ENCODE measurements around the gene ATP6V1A. TPM values are rescaled to one million over a fixed set of nuclear protein-coding genes. Genes with fewer than 3 reads are reported as not detected.

Gene ATP6V1A
- total RNA-seq, 1 experiment from 2014 or later: 89.6 TPM

DNA sequence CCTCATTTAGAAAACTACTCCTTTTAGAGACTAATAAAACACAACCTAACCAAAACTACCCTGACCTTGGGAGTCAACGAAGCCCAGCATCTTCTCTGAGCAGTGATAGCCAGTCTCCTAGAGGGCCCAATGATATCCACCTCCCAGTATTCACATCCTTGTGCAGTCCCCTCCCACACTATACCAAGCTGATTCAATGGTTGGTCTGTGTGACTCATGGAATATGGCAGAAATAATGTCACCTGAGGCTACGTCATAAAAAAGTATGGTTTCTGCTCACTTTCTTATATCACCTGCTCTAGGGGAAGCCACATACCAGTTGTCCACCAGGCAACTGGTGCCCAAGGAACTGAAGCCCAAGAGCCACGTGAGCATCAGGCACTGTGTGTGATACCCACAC is 29.0 kb upstream of the ATP6V1A start:
- Histone ChIP-seq H3K9me3 (ENCODE audit: control insufficient read depth, insufficient read depth, low read depth, low read length) (no peaks in the 10 kb centered on the region), H3K4me1 (ENCODE audit: control insufficient read depth, insufficient read depth, low read length) (no peaks in the 10 kb centered on the region), H3K36me3 (ENCODE audit: control insufficient read depth, insufficient read depth, low read length) (peaks cover 51% of the 10 kb centered on the region), H3K4me3 (ENCODE audit: low read depth in 2 of 2, low read length in 2 of 2) (no peak overlapping the region), H3K27ac (ENCODE audit: low read length) (no peak overlapping the region), H3K27me3 (ENCODE audit: control insufficient read depth, insufficient read depth, low read length) (no peaks in the 10 kb centered on the region)
- BruUV-seq (replicated peaks): no TSS peak
- DNase-seq (ENCODE audit: low read depth, low spot score) (no peak), ATAC-seq (peak; percentile 38; the same call in 1 of the 2 replicates)
- in situ Hi-C loops (cut with HindIII; ENCODE audit: low pct_unique_long_range_greater_than_20kb, low sequenced_read_pairs) (no loop called here), intact Hi-C loops (cut with micrococcal nuclease; ENCODE audit: unreplicated experiment) (no loop called here)
- ChIA-PET POLR2A (no interaction called here), CTCF (no interaction called here)
- TF ChIP-seq, protein P1, sequence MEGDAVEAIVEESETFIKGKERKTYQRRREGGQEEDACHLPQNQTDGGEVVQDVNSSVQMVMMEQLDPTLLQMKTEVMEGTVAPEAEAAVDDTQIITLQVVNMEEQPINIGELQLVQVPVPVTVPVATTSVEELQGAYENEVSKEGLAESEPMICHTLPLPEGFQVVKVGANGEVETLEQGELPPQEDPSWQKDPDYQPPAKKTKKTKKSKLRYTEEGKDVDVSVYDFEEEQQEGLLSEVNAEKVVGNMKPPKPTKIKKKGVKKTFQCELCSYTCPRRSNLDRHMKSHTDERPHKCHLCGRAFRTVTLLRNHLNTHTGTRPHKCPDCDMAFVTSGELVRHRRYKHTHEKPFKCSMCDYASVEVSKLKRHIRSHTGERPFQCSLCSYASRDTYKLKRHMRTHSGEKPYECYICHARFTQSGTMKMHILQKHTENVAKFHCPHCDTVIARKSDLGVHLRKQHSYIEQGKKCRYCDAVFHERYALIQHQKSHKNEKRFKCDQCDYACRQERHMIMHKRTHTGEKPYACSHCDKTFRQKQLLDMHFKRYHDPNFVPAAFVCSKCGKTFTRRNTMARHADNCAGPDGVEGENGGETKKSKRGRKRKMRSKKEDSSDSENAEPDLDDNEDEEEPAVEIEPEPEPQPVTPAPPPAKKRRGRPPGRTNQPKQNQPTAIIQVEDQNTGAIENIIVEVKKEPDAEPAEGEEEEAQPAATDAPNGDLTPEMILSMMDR (IDR thresholded peaks at IDR 0.05): no peak
- no peak for TF ChIP-seq POLR2AphosphoS5 (IDR thresholded peaks at IDR 0.05; ENCODE audit: low read depth, low read length)
- TF ChIP-seq, protein P2, sequence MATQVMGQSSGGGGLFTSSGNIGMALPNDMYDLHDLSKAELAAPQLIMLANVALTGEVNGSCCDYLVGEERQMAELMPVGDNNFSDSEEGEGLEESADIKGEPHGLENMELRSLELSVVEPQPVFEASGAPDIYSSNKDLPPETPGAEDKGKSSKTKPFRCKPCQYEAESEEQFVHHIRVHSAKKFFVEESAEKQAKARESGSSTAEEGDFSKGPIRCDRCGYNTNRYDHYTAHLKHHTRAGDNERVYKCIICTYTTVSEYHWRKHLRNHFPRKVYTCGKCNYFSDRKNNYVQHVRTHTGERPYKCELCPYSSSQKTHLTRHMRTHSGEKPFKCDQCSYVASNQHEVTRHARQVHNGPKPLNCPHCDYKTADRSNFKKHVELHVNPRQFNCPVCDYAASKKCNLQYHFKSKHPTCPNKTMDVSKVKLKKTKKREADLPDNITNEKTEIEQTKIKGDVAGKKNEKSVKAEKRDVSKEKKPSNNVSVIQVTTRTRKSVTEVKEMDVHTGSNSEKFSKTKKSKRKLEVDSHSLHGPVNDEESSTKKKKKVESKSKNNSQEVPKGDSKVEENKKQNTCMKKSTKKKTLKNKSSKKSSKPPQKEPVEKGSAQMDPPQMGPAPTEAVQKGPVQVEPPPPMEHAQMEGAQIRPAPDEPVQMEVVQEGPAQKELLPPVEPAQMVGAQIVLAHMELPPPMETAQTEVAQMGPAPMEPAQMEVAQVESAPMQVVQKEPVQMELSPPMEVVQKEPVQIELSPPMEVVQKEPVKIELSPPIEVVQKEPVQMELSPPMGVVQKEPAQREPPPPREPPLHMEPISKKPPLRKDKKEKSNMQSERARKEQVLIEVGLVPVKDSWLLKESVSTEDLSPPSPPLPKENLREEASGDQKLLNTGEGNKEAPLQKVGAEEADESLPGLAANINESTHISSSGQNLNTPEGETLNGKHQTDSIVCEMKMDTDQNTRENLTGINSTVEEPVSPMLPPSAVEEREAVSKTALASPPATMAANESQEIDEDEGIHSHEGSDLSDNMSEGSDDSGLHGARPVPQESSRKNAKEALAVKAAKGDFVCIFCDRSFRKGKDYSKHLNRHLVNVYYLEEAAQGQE (IDR thresholded peaks at IDR 0.05; ENCODE audit: insufficient read depth in 1 of 2, low read depth in 2 of 2, low read length in 1 of 2): no peak
- TF ChIP-seq SIN3A (IDR thresholded peaks at IDR 0.05; ENCODE audit: borderline replicate concordance, insufficient read depth, low read depth, low read length): no peak

DNA sequence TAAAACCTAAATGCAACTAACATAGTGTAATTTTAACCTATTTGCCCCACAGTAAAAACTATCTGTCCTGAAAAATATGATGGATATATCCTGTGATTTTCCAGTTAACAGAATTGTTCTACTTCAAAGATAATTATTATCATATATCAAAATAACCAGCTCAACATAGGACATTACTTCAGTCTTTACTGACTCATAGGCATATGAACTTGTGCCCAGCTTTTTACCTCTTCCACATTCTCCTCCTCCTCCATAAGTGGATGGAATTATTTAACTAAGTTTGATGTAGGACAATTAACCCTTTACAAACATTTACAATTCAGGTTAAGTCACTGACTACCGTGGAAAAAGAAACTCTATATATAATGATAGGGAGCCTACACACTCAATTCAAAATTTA is 27.5 kb upstream of the ATP6V1A start:
- CTCF ChIA-PET: no interaction called here
- in situ Hi-C loops (cut with HindIII; ENCODE audit: low pct_unique_long_range_greater_than_20kb, low sequenced_read_pairs) (no loop called here), intact Hi-C loops (cut with micrococcal nuclease; ENCODE audit: unreplicated experiment) (no loop called here)
- no peak for ATAC-seq
- POLR2A ChIA-PET: no interaction called here
- no peak for DNase-seq (ENCODE audit: low read depth, low spot score)
- H3K9me3 ChIP-seq (ENCODE audit: control insufficient read depth, insufficient read depth, low read depth, low read length): no peaks in the 10 kb centered on the region
- BruUV-seq (replicated peaks): TSS peak; percentile 39
- H3K27me3 ChIP-seq (ENCODE audit: control insufficient read depth, insufficient read depth, low read length): no peaks in the 10 kb centered on the region
- H3K4me1 ChIP-seq (ENCODE audit: control insufficient read depth, insufficient read depth, low read length): no peaks in the 10 kb centered on the region
- peaks cover 56% of the 10 kb centered on the region for H3K36me3 ChIP-seq (ENCODE audit: control insufficient read depth, insufficient read depth, low read length)
- TF ChIP-seq TCF7L2 (IDR thresholded peaks at IDR 0.05; ENCODE audit: low read depth, low read length): no peak
- no peak overlapping the region for H3K4me3 ChIP-seq (ENCODE audit: low read depth in 2 of 2, low read length in 2 of 2)
- no peak overlapping the region for H3K27ac ChIP-seq (ENCODE audit: low read length)

DNA sequence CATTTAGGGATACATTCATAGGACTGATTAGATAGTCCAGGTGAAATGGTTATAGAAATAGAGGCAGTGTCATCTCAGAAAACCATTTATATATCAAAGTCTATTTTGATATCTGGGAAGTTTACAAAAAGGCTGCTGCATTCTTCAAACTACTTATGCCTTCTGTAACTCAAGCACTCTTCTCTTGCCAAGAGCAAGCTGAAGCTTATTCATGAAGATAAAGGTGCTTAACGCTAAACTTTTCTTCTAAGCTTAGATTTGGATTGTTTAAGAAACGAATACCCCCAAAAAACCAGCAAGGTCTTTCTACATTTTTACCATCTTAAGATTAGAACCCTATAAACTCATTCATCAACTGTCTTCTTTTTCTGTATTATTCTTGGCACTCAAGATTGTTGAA is 27.1 kb upstream of the ATP6V1A start:
- ATAC-seq (no peak), DNase-seq (ENCODE audit: low read depth, low spot score) (no peak)
- Histone ChIP-seq H3K4me1 (ENCODE audit: control insufficient read depth, insufficient read depth, low read length) (no peaks in the 10 kb centered on the region), H3K27me3 (ENCODE audit: control insufficient read depth, insufficient read depth, low read length) (no peaks in the 10 kb centered on the region), H3K27ac (ENCODE audit: low read length) (no peak overlapping the region), H3K4me3 (ENCODE audit: low read depth in 2 of 2, low read length in 2 of 2) (no peak overlapping the region), H3K9me3 (ENCODE audit: control insufficient read depth, insufficient read depth, low read depth, low read length) (no peaks in the 10 kb centered on the region), H3K36me3 (ENCODE audit: control insufficient read depth, insufficient read depth, low read length) (peaks cover 56% of the 10 kb centered on the region)
- intact Hi-C loops (cut with micrococcal nuclease; ENCODE audit: unreplicated experiment): no loop called here
- no TSS peak for BruUV-seq (replicated peaks)
- ChIA-PET POLR2A (no interaction called here), CTCF (no interaction called here)
- TF ChIP-seq, protein P2 (IDR thresholded peaks at IDR 0.05; ENCODE audit: insufficient read depth in 1 of 2, low read depth in 2 of 2, low read length in 1 of 2): no peak
- TF ChIP-seq TCF7L2 (IDR thresholded peaks at IDR 0.05; ENCODE audit: low read depth, low read length) (no peak), POLR2AphosphoS5 (IDR thresholded peaks at IDR 0.05; ENCODE audit: low read depth, low read length) (no peak), SIN3A (IDR thresholded peaks at IDR 0.05; ENCODE audit: borderline replicate concordance, insufficient read depth, low read depth, low read length) (no peak)
- TF ChIP-seq, protein P1 (IDR thresholded peaks at IDR 0.05): no peak
- in situ Hi-C loops (cut with HindIII; ENCODE audit: low pct_unique_long_range_greater_than_20kb, low sequenced_read_pairs): no loop called here
